Hematopoietic multipotent progenitor cell treated with erythropoietin and hydrocortisone succinate and interleukin-3 and kit ligand, for 17 days (in vitro differentiated cells): ENCODE results near the gene TIMM29.
A peak's percentile ranks its signal among the peaks of the same experiment; 100 is the strongest.
"Not testable (repeated sequence)": the region's sequence is repeated elsewhere in the genome, so short reads cannot be mapped to it uniquely, and the experiment has no call there.

ENCODE experiments used
- DNase-seq: peaks from one replicate; pipeline ENCODE4 v3.0.0-alpha.2; 2015; ENCODE audit warnings: low spot score

The TIMM29 gene

GRCh38 chr19:10912619-10913018 is 16.0 kb upstream of the TIMM29 start:
- no peak for DNase-seq

GRCh38 chr19:10913716-10914340 is 14.8 kb upstream of the TIMM29 start:
- no peak for DNase-seq

- peak; percentile 42 for DNase-seq
Measured at GRCh38 chr19:10915130-10916091, 13.2 kb upstream of the TIMM29 start.

GRCh38 chr19:10916602-10917001 is 12.0 kb upstream of the TIMM29 start:
- no peak for DNase-seq

- no peak for DNase-seq
Measured at GRCh38 chr19:10918359-10918758, 10.3 kb upstream of the TIMM29 start.

- DNase-seq = no peak
Measured at GRCh38 chr19:10919352-10920287, 9.0 kb upstream of the TIMM29 start.

- DNase-seq = no peak
Measured at GRCh38 chr19:10920288-10920655, 8.3 kb upstream of the TIMM29 start.

GRCh38 chr19:10920781-10921180 is 7.8 kb upstream of the TIMM29 start:
- DNase-seq = no peak

GRCh38 chr19:10921199-10921909 is 7.3 kb upstream of the TIMM29 start:
- DNase-seq = no peak

- DNase-seq = no peak
Measured at GRCh38 chr19:10921910-10922637, 6.5 kb upstream of the TIMM29 start.

GRCh38 chr19:10922638-10923014 is 6.0 kb upstream of the TIMM29 start:
- no peak for DNase-seq

GRCh38 chr19:10923260-10924112 is 5.1 kb upstream of the TIMM29 start:
- DNase-seq = no peak

GRCh38 chr19:10924597-10924996 is 4.0 kb upstream of the TIMM29 start:
- no peak for DNase-seq

GRCh38 chr19:10927730-10928562 is 665 bp upstream of the TIMM29 start:
- peak; percentile 40 for DNase-seq

GRCh38 chr19:10929402-10929794 is 787 bp downstream of the TIMM29 start:
- DNase-seq = peak; percentile 27

- no peak for DNase-seq
Measured at GRCh38 chr19:10935371-10936059, 6.9 kb downstream of the TIMM29 start.

- peak; percentile 86 for DNase-seq
Measured at GRCh38 chr19:10936661-10937084, 8.1 kb downstream of the TIMM29 start.

GRCh38 chr19:10941649-10942048 is 13.0 kb downstream of the TIMM29 start:
- DNase-seq = not testable (repeated sequence)
